ENCODE measurements around the gene PBX4. TPM values are rescaled to one million over a fixed set of nuclear protein-coding genes. Genes with fewer than 3 reads are reported as not detected.

The PBX4 gene
- total and polyA plus RNA-seq, 2 experiments from 2014 or later, result 2.6 to 4.1 TPM

DNA sequence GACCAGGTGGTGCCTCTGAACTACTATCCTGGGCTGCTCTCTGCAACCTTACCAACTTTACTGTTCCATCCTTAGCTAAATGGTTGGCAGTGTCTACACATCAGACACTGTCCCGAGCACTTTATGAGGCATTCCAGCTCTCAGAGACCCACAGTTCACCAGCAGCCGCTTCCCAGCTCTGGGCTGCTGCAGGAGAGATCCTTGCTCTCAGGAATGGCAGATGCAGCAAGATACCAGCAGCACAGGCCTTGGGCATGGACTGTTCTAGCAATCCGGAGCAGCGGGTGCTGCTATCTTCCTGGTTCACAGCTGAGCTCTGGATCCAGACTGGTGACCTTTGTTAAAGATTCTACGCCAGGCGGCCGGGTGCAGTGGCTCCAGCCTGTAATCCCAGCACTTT lies 12.9 kb upstream of the PBX4 start:
- H3K27me3 ChIP-seq (ENCODE audit: insufficient read depth), result no peaks in the 10 kb centered on the region
- DNase-seq (ENCODE audit: low spot score) (no peak), ATAC-seq (no peak)
- Mint-ChIP-seq H3K27ac (no peak overlapping the region), H3K27me3 (ENCODE audit: insufficient read depth, low read depth, poor library complexity) (peaks cover 18% of the 10 kb centered on the region), H3K4me1 (peaks cover 12% of the 10 kb centered on the region), H3K4me3 (no peak overlapping the region), H3K36me3 (ENCODE audit: low read depth) (peaks cover 23% of the 10 kb centered on the region), H3K9me3 (no peaks in the 10 kb centered on the region)
- no peak overlapping the region for H2AFZ ChIP-seq
- H3K36me3 ChIP-seq (ENCODE audit: insufficient read depth), result no peaks in the 10 kb centered on the region; the same call in 1 of the 2 replicates
- peaks cover 3% of the 10 kb centered on the region; the same call in 1 of the 2 replicates for H3K4me1 ChIP-seq (ENCODE audit: insufficient read depth)
- no peak overlapping the region for H3K4me3 ChIP-seq
- H3K79me2 ChIP-seq (replicated peaks; ENCODE audit: insufficient read depth), result peaks cover 14% of the 10 kb centered on the region
- no peak overlapping the region for H3K4me2 ChIP-seq
- H4K20me1 ChIP-seq (replicated peaks; ENCODE audit: insufficient read depth), result no peaks in the 10 kb centered on the region
- no peak overlapping the region for H3K27ac ChIP-seq (ENCODE audit: low read depth)
- TF ChIP-seq EZH2 (IDR thresholded peaks at IDR 0.05; ENCODE audit: low read depth, unreplicated experiment), result no peak
- TF ChIP-seq JUNB (IDR thresholded peaks at IDR 0.05; ENCODE audit: unreplicated experiment), result no peak
- TF ChIP-seq, protein P1, sequence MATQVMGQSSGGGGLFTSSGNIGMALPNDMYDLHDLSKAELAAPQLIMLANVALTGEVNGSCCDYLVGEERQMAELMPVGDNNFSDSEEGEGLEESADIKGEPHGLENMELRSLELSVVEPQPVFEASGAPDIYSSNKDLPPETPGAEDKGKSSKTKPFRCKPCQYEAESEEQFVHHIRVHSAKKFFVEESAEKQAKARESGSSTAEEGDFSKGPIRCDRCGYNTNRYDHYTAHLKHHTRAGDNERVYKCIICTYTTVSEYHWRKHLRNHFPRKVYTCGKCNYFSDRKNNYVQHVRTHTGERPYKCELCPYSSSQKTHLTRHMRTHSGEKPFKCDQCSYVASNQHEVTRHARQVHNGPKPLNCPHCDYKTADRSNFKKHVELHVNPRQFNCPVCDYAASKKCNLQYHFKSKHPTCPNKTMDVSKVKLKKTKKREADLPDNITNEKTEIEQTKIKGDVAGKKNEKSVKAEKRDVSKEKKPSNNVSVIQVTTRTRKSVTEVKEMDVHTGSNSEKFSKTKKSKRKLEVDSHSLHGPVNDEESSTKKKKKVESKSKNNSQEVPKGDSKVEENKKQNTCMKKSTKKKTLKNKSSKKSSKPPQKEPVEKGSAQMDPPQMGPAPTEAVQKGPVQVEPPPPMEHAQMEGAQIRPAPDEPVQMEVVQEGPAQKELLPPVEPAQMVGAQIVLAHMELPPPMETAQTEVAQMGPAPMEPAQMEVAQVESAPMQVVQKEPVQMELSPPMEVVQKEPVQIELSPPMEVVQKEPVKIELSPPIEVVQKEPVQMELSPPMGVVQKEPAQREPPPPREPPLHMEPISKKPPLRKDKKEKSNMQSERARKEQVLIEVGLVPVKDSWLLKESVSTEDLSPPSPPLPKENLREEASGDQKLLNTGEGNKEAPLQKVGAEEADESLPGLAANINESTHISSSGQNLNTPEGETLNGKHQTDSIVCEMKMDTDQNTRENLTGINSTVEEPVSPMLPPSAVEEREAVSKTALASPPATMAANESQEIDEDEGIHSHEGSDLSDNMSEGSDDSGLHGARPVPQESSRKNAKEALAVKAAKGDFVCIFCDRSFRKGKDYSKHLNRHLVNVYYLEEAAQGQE (IDR thresholded peaks at IDR 0.05; ENCODE audit: unreplicated experiment), result no peak
- TF ChIP-seq STAT1 (IDR thresholded peaks at IDR 0.05; ENCODE audit: unreplicated experiment), result no peak
- no peaks in the 10 kb centered on the region for H3K9me2 ChIP-seq (ENCODE audit: insufficient read depth)
- 0 out of 2 replicates have a peak, but pooled peaks cover 4% of the 10 kb centered on the region for H3F3A ChIP-seq (replicated peaks; ENCODE audit: low read depth)

DNA sequence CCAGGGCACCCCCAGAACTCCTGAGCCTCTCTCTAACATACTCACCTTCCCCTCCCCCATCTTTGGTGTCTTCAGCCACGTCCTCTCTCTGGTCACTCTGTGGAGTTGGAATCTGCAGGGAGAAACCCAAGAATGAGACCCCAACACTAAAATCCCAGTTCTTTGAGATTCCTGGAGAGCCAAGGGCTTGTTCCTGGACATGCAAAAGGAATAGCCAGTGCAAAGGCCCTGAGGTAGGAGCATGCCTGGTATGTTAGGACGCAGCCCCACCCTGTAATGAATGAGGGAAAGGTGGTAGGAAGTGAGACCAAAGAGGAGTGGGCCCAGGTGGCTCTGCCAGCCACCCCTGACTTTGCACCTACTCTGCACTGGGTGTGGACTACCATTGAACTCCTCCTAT lies 11.9 kb upstream of the PBX4 start:
- H3K27ac Mint-ChIP-seq, result no peak overlapping the region
- H4K20me1 ChIP-seq (replicated peaks; ENCODE audit: insufficient read depth), result no peaks in the 10 kb centered on the region
- peaks cover 25% of the 10 kb centered on the region for H3K36me3 Mint-ChIP-seq (ENCODE audit: low read depth)
- peaks cover 17% of the 10 kb centered on the region for H3K4me1 Mint-ChIP-seq
- no peaks in the 10 kb centered on the region for H3K9me2 ChIP-seq (ENCODE audit: insufficient read depth)
- H3K27me3 ChIP-seq (ENCODE audit: insufficient read depth), result no peaks in the 10 kb centered on the region
- H3K4me2 ChIP-seq, result no peak overlapping the region
- TF ChIP-seq ZNF331 (CRISPR knock-in tag; IDR thresholded peaks at IDR 0.05; ENCODE audit: low read depth) (no peak), JUNB (IDR thresholded peaks at IDR 0.05; ENCODE audit: unreplicated experiment) (no peak), POLR2AphosphoS5 (IDR thresholded peaks at IDR 0.05; ENCODE audit: low read depth) (no peak)
- TF ChIP-seq, protein P2, sequence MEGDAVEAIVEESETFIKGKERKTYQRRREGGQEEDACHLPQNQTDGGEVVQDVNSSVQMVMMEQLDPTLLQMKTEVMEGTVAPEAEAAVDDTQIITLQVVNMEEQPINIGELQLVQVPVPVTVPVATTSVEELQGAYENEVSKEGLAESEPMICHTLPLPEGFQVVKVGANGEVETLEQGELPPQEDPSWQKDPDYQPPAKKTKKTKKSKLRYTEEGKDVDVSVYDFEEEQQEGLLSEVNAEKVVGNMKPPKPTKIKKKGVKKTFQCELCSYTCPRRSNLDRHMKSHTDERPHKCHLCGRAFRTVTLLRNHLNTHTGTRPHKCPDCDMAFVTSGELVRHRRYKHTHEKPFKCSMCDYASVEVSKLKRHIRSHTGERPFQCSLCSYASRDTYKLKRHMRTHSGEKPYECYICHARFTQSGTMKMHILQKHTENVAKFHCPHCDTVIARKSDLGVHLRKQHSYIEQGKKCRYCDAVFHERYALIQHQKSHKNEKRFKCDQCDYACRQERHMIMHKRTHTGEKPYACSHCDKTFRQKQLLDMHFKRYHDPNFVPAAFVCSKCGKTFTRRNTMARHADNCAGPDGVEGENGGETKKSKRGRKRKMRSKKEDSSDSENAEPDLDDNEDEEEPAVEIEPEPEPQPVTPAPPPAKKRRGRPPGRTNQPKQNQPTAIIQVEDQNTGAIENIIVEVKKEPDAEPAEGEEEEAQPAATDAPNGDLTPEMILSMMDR (conservative IDR thresholded peaks at IDR 0.05; ENCODE audit: low read depth in 2 of 2), result no peak
- peaks cover 3% of the 10 kb centered on the region for H3K4me1 ChIP-seq (ENCODE audit: insufficient read depth)
- no peak overlapping the region for H2AFZ ChIP-seq
- H3K4me3 ChIP-seq, result no peak overlapping the region
- ATAC-seq, result no peak
- no peak overlapping the region for H3K27ac ChIP-seq (ENCODE audit: low read depth)
- H3F3A ChIP-seq (replicated peaks; ENCODE audit: low read depth), result 0 out of 2 replicates have a peak, but pooled peaks cover 4% of the 10 kb centered on the region
- no peaks in the 10 kb centered on the region; the same call in 1 of the 2 replicates for H3K36me3 ChIP-seq (ENCODE audit: insufficient read depth)
- DNase-seq (ENCODE audit: low spot score), result no peak
- H3K9me3 Mint-ChIP-seq, result no peaks in the 10 kb centered on the region; the same call in 2 of the 3 replicates
- peaks cover 21% of the 10 kb centered on the region for H3K79me2 ChIP-seq (replicated peaks; ENCODE audit: insufficient read depth)
- no peak overlapping the region for H3K4me3 Mint-ChIP-seq
- peaks cover 19% of the 10 kb centered on the region for H3K27me3 Mint-ChIP-seq (ENCODE audit: insufficient read depth, low read depth, poor library complexity)

Data from GM23338 (cell line).